Suppressor macrophage (primary cell): ENCODE results near the gene ZNF710.

Experiments used
- DNase-seq, 4 experiments: peaks; one replicate each; pipeline ENCODE4 v3.0.0-alpha.2; 2020 to 2022

The ZNF710 gene

DNA sequence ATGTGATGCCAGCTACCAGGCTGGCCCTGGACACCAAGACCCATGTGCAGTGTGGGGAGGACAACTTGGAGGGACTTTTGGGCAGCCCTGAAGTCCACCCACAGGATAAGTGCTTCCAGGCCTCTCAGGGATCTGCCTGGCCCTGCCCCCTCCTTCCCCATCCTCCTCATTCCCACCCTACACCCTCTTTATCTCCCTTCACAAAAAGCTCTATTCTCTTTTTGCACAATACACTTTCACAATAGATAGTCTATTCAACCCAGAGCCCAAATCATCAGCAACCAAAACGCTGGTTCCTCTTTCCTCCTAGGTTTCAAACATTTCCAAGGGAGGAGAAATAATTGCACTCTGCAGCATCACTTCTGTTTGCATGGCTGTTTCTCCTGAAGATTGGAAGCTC is 7.8 kb upstream of the ZNF710 start:
- peak; percentile 64 to 81 (median 70) for DNase-seq

DNA sequence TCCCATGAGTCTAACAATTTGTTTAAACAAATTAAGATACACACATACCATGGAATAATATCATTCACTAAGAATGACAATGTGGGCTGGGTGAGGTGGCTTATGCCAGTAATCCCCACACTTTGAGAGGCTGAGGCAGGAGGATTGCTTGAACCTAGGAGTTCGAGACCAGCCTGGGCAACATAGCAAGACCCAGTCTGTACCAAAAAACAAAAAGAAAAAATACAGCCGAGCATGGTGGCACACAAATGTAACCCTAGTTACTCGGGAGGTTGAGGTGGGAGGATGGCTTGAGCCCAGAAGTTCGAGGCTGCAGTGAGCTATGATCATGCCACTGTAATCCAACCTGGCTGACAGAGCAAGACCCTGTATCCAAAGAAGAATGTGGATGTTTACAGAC is 4.0 kb upstream of the ZNF710 start:
- no peak for DNase-seq

DNA sequence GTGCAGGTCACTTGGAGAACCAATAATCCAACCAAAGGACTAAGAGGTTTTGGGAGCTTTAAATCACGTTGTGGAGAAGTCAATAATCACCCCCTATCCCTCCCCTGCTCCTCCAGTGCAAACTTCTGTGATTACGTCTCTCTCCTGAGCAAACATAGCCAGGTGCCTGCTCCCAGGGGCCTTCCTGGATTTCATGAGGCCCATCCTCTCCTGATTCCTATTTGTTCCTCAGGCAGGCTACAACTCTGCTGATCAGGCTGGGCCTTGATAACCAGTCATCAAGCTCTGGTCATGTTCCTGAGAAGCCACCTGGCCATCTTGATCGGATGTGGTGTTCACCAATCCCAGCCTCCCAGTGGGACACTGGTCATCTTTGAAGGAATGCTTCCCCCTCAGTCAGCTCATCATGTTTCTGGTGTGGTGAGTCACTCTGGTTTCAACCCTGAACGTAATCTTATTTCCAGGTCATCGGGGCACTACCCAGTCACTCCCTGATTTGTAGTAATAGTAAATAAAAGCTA is 2.9 kb upstream of the ZNF710 start:
- DNase-seq = peak; percentile 35 to 70 (median 54)

DNA sequence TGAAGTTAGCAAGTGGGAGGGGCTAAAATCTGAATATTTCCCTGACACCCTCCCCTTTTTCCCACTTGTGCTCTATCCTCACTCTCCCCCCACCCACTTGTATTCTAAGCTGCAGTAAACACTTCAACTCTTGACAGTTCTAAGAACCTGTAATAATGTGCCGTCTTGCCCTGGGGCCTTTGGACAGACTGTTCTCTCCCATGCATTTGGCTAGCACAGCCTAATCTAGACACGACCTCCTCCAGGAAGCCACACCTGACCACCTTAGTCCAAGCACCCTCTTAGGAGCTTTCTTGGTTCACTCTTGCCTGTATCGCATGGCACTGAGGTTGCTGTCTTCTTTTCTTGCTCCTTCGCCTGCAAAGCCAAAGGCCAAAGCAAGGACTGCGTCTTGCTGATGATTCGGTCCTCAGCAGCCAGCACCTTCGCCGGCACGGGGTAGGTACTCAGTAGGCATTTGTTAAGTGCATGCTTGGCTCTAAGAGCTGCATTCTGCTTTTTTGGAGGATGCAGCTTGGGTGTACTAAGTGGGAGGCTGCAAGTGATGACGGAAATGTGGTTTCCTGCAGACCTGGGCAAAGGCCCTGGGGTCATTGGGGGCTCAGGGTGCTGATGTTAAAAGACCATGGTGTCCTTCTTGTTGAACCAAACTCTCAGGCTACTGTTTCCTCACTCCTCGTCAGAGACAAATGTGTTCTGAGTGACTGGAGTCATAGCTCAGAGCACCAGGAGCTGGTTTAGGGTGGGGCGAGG is 2.0 kb upstream of the ZNF710 start:
- DNase-seq = peak in 1 of 4 experiments; percentile 44

DNA sequence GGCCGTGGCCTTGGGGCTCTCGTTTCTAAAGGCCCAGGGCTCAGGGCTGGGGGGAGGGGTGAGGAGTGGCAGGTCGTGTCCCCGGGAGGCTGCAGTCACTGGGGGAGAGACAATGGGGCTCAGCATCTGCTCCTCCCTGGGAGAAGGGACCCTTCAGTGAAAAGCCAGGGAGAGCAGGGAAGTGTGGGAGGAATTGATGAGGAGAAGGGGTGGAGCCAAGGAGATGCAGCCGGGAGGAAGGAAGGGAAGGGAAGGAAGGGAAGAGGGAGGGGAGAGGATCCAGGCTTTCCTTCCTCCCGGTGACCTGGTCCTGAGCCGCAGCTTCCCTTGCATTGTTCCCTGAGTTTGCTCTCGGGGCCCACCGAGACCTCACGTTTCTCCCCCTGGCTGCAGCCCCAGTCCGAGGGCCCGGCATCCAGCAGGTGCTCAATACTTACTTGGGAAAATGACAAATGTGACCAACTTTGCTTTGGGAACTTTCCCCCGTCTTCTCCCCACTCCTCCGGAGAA is 1.4 kb upstream of the ZNF710 start:
- DNase-seq = no peak

- peak in 3 of 4 experiments; percentile 36 to 65 (median 52) for DNase-seq
These were observed 730 bp upstream of the ZNF710 start for GRCh38 chr15:90000186-90001001.

DNA sequence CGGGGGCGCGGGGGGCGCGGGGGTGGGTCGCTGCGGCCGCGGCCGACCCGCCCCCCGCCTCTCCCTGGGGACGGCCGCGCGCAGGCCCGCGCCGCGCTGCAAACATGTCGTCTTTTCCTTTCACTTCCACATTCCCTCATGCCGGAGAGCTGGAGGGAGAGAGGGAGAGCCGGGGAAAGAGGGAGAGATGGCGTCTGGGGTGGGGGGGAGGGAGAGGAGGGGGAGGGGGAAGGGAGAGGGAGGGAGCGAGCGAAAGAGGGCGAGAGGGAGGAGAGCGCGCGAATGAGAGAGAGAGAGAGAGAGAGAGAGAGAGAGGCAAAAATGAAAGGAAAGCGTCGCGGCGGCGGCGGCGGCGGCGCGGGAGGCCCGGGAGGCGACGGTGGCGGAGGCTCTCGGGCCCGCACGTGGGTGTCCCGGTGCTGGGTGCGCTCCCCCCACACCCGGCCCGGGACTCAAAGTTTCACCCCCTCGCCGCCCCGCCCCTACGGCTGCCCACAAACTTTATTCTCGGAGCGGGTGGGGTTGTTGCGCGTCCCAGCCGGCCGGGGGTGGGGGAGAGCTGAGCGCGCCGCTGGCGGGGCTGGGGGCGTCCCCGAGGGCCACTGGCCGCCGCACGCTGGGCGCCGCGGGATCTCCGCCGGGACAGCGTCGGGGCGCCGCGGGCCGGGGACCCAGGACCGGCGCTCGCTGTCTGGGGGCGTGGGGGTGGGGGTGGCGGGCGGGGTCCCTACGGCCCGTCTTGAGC is 731 bp downstream of the ZNF710 start:
- peak; percentile 74 to 90 (median 82) for DNase-seq

- DNase-seq = peak; percentile 61 to 80 (median 70)
These were observed 1.3 kb downstream of the ZNF710 start for GRCh38 chr15:90002428-90002844.

DNA sequence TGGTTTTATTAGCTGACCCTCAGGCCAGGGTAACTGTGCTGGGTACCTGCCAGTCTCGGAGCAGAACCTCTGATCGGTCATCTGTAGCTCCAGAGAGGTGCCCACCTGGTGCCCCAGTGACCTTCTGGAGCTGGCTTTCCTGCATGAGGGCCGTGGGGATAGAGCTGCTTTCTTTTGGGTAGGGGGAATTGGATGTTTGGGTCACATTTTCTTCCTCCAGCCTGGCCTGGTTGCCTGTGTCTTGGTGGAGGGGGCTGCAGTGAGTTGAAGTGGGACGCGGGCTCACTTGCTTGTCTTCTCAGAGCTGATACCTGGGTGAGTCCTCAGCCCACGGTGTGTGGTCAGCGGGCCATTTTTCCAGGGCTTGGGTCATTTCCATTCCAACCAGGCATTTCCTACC is 2.6 kb downstream of the ZNF710 start:
- no peak for DNase-seq

- peak; percentile 39 to 64 (median 57) for DNase-seq
These were observed 3.1 kb downstream of the ZNF710 start for GRCh38 chr15:90004252-90004651.

DNA sequence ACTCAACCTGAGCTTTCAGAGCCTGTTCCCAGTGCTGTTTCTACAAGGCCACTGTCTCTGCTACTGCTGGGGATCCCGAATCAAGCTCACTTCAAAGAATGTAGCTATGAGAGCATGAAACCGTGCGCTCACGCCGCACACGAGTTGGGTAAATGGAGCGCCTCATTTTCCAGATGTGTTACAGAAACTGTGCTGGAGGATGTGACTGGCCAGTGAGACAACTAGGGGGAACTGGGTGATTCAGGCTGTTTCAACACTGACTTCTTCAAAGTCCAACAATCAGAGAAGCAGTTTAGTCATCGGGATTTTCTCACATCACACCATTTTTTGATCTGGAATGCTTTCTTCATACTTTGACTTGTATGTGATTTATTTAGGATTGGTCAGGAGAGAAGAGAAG is 3.5 kb downstream of the ZNF710 start:
- DNase-seq = peak; percentile 91 to 97 (median 94)

DNA sequence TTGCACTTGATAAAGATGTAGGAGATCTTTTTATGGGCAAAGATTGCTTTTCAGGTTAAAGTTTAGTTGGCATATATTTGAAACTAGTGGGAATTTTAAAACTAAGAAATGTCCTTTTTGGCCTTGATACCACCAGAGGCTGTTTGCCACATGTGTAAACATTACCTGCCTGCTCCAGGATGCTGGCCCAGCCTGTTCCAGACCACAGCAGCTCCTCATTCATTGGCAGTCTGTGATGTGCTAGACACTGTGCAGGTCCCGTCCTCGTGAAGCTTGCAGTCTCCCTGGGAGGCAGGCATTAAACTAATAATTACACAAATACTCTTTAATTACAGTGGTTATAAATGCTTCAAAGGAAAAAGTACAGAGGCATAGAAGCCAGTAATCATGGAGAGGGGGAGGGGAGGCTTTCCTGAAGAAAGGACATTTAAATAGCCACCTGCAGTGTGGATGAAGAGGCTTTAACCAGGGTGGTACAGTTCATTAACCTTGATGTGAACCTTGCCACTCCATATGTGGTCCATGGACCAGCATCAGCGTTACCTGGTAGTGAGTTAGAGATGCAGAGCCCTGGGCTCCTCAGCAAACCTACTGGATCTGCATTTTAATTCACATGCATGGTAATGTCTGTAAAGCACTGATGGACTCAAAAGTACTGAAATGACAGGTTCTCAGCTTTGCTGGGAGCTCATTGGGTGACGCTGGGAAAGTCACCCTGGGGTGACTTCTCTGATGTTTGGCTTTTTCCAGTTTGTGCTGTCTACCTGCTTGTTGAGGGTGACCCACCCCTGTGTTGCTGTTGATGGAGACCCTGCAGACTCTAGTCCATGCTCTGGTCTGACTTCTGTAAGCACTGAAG is 5.3 kb downstream of the ZNF710 start:
- DNase-seq = no peak

DNA sequence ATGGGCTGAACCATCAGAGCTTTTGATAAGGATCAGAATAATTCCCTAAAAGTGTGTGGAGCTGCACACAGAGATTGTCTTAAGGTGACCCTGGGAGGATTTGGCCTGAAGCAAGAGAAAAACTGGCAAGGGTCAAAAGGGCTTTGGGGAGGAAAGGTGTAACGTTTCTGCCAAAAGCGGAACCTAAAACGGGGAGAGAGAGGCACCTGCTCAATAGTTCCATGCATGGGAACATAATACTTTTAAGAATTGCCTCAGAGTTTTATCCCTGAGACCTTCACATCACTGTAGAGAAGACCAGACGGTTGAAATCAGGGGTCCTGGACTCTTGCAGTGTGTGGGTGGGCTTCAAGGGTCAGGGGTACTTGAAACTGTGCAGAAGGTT is 5.9 kb downstream of the ZNF710 start:
- no peak for DNase-seq

DNA sequence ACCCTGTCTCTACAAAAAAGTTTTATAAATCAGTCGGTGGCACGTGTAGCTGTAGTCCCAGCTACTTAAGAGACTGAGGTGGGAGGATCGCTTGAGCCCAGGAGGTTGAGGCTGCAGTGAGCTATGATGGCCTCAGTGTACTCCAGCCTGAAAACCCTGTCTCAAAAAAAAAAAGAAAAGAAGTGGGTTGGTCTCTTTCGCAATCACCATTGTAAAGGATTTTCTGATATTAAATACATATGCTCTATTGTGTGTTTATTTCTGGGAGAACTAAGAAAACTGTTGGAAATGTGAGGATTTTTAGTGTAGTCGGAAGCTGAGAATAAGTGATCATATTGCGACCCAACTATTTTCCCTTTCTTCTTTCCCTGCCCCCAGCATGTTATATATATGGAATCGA is 7.5 kb downstream of the ZNF710 start:
- peak in 1 of 4 experiments; percentile 26 for DNase-seq

- peak in 3 of 4 experiments; percentile 45 to 58 (median 55) for DNase-seq
These were observed 8.3 kb downstream of the ZNF710 start for GRCh38 chr15:90009301-90010022.

- DNase-seq = no peak
These were observed 10.6 kb downstream of the ZNF710 start for GRCh38 chr15:90011705-90012104.

DNA sequence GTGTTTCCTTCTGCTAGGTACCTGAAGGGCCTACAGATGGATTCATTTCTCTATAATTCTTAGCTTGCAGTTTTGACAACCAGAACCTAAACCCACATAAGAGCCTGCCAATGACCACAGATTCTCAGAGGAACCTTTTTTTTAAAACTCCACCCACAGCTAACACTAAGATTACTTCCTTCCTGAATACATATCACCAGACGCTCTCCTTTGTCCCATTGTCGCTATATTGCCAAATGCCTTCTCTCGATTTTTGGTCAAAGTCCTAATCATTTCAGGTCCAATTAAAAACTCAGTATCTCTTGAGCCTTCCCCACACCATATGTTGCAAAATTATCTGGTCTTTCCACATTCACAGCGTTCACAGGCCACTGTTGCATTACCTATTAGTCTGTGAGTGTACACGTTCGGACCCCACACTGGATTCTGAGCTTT is 12.4 kb downstream of the ZNF710 start:
- peak; percentile 52 to 84 (median 70) for DNase-seq

DNA sequence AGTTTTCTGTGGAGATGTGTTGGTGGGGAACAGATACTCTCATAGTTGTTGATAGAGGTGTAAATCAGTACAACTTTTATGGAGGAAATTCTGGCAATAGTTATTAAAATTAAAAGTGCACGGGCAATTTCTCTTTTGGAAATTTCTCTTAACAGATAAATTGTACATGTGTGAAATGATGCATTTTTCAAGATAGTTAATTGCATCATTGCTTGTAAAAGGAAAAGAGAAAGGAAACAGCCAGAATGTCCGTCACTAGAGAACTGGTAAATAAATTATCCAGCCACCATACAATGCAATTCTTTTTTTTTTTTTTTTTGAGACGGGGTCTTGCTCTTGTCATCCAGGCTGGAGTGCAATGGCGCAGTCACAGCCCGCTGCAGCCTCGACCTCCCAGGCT is 14.2 kb downstream of the ZNF710 start:
- DNase-seq = peak in 1 of 4 experiments; percentile 15

DNA sequence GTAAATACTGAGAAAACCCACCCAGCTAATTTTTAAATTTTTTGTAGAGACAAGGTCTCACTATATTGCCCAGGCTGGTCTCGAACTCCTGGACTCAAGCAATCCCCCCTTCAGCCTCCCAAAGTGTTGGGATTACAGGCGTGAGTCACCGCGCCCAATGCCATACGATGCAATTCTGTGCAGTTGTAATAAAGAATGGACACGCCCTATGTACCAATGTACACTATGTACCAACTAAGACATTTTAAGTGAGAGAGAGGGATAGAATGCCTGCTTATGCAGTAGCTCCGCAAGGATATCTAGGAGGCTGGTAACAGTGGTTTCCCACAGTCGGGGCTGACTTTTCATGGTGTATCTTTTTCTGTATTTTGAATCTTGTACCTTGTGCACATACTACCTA is 14.6 kb downstream of the ZNF710 start:
- peak in 1 of 4 experiments; percentile 10 for DNase-seq

- DNase-seq = no peak
These were observed 15.6 kb downstream of the ZNF710 start for GRCh38 chr15:90016721-90017120.
